NAMALWA (cell line): Measurements from ENCODE around the gene METTL14.
"Not testable (repeated sequence)": the region's sequence is repeated elsewhere in the genome, so short reads cannot be mapped to it uniquely, and the experiment has no call there.

ENCODE experiments used
- DNase-seq: peaks from one replicate; pipeline ENCODE4 v3.0.0-alpha.2; 2015; ENCODE audit warnings: low spot score

Gene METTL14

GRCh38 chr4:118684873-118685811 is at the start of gene METTL14:
Gene METTL14, plus strand, starts transcription at chr4:118685392. Its CDS starts 143 bp downstream, at chr4:118685535.
- peak; percentile 94 for DNase-seq

GRCh38 chr4:118636126-118636525 is 49.1 kb upstream of the METTL14 start:
- not testable (repeated sequence) for DNase-seq

GRCh38 chr4:118664665-118665064 is 20.5 kb upstream of the METTL14 start:
- not testable (repeated sequence) for DNase-seq

GRCh38 chr4:118669220-118669619 is 16.0 kb upstream of the METTL14 start:
- DNase-seq, result peak; percentile 49

GRCh38 chr4:118670968-118671367 is 14.2 kb upstream of the METTL14 start:
- DNase-seq, result not testable (repeated sequence)

GRCh38 chr4:118676128-118676527 is 9.1 kb upstream of the METTL14 start:
- no peak for DNase-seq

- DNase-seq, result peak; percentile 41
Observed at GRCh38 chr4:118680808-118681207, 4.4 kb upstream of the METTL14 start.

GRCh38 chr4:118682928-118683327 is 2.3 kb upstream of the METTL14 start:
- peak; percentile 57 for DNase-seq

GRCh38 chr4:118683513-118683912 is 1.7 kb upstream of the METTL14 start:
- DNase-seq, result peak; percentile 9

- DNase-seq, result no peak
Observed at GRCh38 chr4:118703118-118703517, 17.9 kb downstream of the METTL14 start.

GRCh38 chr4:118711052-118711451 is 25.9 kb downstream of the METTL14 start:
- no peak for DNase-seq

- no peak for DNase-seq
Observed at GRCh38 chr4:118712872-118713271, 27.7 kb downstream of the METTL14 start.

GRCh38 chr4:118714682-118715081 is 29.5 kb downstream of the METTL14 start:
- DNase-seq, result no peak

GRCh38 chr4:118716304-118716703 is 31.1 kb downstream of the METTL14 start:
- no peak for DNase-seq

GRCh38 chr4:118718511-118719170 is 33.4 kb downstream of the METTL14 start:
- no peak for DNase-seq

- no peak for DNase-seq
Observed at GRCh38 chr4:118721752-118722151, 36.6 kb downstream of the METTL14 start.

GRCh38 chr4:118723369-118723768 is 38.2 kb downstream of the METTL14 start:
- DNase-seq, result no peak

GRCh38 chr4:118727360-118727759 is 42.2 kb downstream of the METTL14 start:
- no peak for DNase-seq

GRCh38 chr4:118729287-118730286 is 44.4 kb downstream of the METTL14 start:
- DNase-seq, result no peak

- DNase-seq, result no peak
Observed at GRCh38 chr4:118730683-118731082, 45.5 kb downstream of the METTL14 start.

- no peak for DNase-seq
Observed at GRCh38 chr4:118732591-118733330, 47.6 kb downstream of the METTL14 start.
